ENCODE measurements around the gene ZNF473.

The ZNF473 gene

DNA sequence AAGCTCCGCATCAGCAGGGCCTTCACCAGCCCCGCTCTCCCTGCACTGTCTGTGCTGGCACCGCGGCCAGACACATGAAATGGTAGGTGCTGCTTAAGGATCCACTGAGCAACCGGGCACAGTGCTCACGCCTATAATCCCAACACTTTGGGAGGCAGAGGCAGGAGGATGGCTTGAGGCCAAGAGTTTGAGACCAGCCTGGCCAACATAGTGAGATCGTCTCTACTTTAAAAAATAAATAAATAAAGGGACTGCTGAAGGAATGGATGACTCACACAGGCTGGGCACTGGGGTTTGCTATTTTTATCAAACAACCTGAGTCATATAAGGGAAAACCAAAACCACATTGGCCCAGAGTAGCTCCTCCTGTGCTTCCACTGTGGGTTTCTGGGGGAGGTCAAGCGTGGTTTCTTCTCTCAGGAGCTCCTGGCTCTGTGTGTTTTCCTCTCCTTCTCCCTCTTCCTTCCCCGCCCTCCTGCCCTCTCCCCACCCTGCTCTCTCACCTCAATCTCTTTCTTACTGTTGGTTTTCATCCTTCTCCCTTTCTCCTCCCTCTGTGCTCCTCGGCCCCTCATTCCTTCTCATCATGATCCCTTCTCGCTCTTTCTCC lies 21.9 kb upstream of the ZNF473 start:
- peak; percentile 50 for DNase-seq

DNA sequence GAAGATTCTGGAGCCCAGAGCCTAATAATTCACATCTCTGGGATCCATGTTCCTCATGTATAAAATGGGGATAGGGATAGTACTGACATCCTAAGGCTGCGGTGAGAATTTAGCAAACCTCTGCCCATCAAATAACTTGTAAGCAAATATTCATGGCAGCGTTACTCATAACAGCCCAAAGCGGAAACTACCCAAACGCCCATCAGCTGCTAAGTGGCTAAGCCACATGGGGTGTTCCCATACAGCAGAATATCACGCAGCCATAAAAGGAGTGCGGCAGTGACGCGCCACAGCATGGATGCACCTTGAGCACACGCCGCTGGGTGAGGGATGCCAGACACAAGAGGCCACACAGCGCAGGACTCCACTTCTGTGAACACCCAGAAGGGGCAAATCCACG lies 20.4 kb upstream of the ZNF473 start:
- DNase-seq: no peak

DNA sequence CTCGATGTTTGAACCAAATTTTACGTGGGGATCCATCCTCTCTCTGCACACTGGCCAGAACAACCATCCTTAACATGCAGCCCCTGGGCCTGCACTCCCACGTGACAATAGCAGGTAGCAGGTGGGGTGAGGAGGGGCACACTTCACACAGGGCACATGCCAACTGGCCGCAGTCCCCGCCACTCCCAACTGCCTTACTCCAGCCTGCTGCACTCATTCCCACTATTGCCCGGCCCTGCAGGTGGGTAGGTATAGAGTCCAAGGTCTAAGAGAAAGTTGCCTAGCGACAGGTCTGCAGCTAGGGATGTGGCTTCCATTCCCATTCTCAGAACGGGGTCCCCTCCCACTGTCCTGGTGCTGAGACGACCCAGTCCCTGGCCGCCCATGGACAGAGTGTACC lies 18.6 kb upstream of the ZNF473 start:
- DNase-seq: no peak

DNA sequence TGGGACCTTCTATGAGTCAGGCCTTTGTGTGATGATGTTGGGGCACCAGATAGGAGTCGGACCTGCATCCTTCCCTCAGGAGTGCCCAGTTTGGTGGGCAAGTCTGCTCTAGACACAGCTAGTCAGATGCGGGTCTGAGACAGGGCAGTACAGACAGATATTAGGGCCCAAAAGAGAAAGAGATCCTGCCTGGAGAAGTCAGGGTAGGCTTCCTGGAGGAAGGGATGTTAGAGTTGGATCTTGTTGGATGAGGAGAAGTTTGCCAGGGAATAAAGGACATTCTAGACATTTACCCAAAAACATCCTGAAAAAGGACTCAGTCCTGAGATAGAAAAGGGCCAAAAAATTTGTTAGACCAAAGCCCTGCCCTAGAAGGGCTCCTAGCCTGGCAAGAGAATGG lies 17.9 kb upstream of the ZNF473 start:
- DNase-seq: no peak

DNA sequence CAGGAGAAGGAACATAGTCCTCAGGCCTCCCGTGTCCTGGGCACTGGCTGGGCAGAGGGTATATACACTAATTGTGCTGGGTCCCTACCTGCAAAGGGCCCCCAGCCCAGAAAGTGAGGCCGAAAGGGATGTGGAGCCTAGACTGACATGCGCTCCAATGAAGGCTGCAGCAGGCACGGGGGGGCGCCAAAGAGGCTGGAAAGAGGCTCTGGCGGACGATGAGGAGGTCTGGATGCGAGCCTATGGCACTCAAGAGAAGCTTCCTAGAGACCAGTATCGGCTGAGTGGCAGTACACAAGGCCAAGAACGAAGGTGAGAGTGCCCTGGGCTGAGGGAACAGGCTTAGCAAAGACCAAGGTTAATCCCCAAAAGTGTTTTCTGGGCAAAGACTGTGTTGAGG lies 17.3 kb upstream of the ZNF473 start:
- peak; percentile 41 for DNase-seq

DNA sequence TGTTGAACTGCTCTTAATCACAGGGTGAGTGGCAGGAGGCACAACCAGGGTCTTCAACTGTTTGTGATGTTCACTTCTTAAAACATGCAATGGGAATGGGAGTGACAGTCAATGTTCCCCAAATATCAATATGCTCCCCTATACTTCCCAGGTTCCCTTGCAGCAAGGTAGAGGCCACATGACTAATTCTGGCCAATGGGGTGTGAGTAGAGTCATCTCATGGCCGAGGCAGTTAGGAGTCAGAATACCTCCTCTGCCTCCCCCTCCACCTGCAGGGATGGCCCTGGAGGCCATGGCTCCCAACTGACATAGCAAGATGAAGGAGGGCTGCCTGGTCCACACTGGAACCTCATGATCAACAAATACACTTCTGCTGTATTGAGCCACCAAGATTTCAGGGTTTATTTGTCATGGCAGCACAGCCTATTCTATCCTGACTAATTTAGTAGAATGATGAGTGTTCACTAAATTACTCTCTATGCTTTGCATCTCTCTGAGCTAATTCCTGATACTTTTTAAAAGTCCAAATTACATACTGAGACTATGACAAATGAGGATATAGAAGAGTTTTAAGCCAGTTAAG lies 9.5 kb upstream of the ZNF473 start:
- DNase-seq: no peak

DNA sequence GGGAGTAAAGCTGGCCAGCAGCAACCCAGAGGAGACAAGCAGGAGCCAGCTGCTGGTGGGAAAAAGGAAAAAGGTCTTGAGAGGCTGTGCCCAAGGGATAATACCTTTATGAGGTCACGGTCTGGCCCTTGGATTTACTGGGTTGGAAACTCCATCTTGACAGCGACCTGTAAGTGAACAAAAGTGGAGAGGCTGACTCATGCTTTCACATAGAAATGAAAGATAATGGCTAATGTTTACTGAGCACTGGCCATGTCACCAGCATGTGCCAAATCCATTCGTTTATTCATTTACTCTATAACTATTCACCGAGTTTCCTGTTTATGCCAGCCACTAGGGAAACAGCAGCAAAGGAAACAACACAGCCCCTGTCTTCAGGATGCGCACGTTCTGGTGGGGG lies 5.3 kb upstream of the ZNF473 start:
- DNase-seq: no peak

DNA sequence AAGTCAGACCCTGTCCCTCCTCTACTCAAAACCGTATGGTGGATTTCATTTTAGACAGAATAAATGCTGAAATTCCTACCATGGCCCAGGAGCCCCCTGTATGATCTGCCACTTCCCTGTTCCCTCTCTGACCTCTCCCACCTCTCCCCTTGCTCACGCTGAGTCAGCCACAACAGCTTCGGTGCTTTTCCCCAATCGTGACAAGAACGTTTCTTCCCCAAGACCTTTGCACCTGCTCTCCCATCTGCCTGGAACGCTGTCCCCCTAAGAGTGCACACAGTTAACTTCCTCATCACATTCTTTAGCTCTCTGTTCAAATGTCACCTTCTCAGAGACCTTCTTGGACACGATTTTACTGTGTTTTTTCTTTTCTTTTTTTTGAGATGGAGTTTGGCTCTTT lies 3.0 kb upstream of the ZNF473 start:
- no peak for DNase-seq

DNA sequence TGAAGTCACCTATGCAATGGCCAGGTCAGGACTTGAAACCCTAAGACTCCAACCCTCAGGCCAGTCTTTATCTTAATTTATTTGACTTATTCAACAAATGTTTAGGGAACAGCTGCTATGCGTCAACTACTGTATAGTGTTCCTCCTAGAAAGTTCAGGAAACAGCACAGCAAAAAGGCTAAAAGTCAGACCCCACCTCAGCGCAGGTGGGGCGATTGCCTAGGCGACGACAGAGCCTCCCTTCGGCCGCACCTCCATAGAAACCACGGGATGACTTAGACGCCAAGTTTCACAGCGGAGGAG lies 1.1 kb upstream of the ZNF473 start:
- no peak for DNase-seq

DNA sequence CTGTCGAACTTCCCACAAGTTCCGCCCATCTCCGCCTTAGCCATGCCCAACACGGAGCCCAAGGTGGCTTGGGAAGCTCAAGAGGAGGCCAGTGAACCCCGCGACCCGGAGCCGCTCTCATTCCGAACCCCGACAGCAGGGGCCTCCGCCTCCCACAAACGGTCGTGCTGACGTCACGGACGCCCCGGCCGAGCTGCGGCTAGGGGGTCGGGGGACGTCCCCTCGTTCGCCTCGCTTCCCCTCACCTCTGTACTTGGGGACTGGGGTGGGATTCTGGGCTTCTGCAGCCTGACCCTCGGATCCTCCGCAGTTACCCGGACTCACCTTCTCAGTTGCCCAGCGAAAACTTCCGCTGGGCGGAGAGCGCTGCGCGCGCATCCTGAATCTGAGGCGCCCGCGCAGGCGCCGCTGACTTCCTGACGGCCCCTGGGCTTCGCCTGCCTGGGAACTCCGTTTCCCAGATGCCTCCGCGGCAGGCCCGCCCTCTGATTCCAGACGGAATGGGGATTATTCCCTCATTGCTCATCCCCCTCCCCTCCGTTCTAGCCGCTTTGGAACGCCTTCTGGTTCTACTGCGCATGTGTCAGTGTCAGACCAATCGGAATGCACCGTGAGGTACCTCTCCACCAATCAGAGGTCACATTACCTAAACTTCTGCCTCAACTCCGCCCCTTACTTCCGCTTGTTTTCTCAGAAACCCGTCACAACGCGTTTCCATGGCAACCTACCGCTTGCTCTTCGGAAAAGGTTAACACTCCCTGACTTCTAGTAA lies 597 bp upstream of the ZNF473 start, which contains the start of gene VRK3:
TSS of gene VRK3 (minus strand) at position 351 of the 772 bp plus-strand sequence. CDS start 9,210 bp downstream, outside the sequence.
- peak; percentile 96 for DNase-seq

DNA sequence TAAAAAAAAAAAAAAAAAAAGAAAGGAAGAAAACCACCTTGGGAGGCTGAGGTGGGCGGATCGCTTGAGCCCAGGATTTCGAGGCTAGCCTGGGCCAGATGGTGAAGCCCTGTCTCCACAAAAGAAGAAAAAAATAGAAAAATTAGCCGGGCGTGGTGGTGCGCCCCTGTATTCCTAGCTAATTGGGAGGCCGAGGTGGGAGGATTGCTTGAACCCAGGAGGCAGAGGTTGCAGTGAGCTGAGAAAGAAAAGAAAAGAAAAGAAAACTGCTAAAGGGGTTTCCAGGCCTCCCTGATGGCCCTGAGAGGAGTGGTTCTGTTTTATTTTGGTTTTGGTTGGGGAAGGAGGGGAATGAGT lies 723 bp downstream of the ZNF473 start:
- DNase-seq: no peak

DNA sequence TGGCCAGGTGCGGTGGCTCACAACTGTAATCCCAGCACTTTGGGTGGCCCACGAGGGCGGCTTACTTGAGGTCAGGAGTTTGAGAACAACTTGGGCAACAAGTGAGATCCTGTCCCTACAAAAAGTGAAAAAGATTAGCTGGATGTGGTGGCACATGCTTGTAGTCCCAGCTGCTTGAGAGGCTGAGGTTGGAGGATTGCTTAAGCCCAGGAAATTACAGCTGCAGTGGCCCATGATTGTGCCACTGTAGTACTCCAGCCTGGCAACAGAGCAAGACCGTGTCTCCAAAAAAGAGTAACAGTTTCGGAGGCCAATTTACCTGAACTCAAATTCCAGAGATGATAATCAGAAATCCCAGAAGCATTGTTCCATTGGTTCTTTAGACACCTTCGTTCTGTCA lies 4.4 kb downstream of the ZNF473 start:
- no peak for DNase-seq

DNA sequence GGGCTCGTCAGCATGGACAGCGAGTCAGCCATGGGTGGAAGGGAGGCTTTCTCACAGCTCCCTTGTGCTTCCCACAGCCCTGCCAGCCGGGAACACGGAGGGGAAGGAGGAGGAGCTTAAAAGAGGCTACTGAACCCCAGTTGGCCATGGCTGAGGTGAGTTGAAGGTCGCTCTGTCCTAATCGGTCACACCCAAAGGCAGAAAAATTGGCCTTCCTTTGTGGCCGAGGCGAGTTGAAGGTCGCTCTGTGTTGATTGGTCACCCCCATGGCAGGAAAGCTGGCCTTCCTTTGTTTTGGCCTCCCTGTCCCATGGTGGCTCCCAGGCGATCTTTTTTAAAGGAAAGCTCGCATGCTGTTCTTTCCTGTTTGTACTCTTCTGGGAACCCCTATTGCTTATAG lies 5.1 kb downstream of the ZNF473 start:
- no peak for DNase-seq

DNA sequence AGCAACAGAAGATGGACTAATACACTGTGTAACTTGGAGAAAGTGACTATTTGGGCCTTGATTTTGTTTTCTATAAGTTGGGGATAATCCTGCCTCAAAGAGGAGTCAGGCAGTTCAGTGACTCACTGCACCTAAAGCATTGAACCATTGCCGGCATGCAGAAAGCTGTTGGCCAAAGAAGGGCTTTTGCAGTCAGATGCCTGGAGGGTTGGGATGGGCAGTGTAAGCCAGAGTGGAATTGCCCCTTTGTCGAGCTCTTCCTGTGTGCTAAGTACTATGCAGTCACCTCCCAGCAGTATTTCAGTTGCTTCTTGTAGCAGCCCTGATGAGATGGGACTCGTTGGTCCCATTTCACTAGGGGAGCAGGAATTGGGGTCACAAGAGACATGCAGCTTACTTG lies 11.1 kb downstream of the ZNF473 start:
- no peak for DNase-seq

DNA sequence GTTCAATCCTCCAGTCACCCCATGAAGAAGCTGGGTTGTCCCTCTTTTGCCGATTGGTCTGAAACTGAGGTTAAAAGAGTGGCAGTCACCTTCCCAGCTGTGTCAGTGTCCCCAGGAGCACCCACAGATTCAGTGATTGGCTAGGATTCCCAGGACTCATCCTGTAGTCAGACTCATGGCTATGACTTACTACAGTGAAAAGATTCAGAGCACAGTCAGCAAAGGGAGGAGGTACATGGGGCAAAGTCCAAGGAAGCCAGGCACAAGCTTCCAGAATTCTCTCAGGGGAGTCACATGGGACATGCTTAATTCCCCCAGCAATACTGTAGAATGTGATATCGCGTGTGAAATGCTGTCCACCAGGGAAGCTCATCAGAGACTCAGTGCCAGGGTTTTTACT lies 14.2 kb downstream of the ZNF473 start:
- no peak for DNase-seq

DNA sequence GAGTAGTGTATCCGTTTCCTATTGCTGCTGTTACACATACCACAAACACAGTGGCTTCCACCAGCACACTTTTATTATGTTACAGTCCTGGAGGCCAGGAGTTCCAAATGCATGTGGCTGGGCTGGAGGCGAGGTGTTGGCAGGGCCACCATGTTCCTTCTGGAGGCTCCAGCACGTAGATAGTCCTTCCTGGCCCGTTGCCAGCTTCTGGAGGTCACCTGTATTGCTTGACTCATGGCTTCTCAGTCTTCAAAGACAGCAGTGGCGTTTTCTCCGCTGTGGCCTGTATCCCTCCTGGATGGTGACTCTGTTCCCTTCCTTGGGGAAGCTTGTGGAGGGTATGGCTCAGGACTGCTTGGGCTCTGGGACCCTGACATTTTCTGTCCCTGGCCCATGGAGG lies 15.2 kb downstream of the ZNF473 start:
- no peak for DNase-seq

DNA sequence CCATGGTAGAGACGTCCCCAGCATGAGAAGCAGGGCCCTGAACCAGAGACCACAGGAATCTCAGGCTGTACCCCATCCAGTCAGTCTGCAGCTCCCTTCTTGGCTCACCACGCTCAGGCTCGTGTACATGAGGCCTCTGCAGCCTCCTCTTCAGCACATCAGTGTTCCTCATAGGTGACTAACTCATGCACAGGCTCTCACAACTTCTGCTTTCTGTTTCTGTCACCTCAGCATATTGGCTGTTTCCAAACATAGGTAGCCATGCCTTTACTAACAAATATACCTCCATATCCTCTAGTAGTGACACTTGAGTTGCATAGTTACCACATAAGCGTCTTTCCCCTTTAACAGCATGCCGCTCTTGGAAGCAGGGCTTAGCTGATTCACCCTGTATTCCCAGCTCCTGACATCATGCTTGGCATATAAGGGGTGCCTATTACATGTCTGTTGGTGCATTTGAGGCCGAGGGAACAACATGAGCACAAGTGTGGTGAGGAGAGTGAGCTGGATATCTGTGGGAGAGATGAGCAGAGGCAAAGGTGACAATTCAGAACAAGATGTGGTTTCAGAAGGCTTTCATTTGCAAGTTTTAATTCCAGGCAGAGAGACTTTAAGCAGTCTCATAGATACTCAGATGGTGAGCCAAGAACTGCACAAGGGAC lies 16.7 kb downstream of the ZNF473 start:
- DNase-seq: no peak

DNA sequence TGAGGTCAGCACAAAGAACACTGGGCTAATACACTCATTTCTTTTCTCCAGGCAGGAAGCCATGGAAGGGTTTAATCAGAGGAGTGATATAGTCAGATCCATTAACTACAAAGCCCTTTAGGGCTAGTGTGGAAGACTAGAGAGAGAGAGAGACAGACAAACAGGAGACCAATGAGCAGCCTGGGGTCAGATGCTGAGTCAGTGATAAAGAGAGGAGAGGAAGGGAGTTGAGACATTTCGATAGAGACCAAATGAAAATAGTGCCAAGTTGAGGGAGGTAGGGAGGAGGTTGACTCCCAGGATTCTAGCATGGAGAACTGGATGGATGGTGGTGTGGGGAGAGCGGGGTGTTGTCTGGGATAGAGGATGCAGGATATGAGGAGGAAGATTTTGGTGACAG lies 18.2 kb downstream of the ZNF473 start:
- no peak for DNase-seq

DNA sequence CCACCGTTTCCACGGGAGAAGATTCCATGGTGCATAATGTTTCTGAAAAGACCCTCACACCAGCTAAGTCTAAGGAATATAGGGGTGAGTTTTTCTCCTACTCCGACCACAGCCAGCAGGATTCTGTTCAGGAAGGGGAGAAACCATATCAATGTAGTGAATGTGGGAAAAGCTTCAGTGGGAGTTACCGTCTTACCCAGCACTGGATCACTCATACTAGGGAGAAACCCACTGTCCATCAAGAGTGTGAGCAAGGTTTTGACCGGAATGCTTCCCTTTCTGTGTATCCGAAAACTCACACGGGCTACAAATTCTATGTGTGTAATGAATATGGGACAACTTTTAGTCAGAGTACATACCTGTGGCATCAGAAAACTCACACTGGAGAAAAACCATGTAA lies 19.1 kb downstream of the ZNF473 start:
- no peak for DNase-seq

DNA sequence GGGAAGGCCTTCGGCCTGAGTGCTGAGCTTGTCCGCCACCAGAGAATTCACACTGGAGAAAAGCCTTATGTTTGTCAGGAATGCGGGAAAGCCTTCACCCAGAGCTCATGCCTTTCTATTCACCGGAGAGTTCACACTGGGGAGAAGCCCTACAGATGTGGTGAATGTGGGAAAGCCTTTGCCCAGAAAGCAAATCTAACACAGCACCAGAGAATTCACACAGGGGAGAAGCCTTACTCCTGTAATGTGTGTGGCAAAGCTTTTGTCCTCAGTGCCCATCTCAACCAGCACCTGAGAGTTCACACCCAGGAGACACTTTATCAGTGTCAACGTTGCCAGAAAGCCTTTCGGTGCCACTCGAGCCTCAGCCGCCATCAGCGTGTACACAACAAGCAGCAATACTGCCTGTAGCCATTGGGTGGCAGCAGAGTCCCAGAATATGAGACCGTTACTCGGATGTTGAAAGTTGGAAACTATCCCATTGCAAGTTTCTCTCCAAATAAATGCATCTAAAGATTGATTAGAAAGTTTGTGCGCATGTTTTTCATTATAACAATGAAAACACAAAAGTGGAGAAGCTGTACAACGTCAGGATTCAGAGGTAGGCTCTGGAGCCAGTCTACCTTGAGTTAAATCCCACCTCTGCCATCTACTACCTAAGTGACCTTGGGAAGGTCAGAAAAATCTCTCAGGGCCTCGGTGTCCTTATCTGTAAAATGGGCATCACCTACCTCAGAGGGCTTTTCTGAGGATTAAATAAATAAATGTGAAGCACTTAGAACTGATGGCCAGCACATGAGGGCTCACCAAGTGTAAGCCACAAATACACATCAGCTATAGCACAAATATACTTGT lies 21.1 kb downstream of the ZNF473 start:
- peak; percentile 79 for DNase-seq

DNA sequence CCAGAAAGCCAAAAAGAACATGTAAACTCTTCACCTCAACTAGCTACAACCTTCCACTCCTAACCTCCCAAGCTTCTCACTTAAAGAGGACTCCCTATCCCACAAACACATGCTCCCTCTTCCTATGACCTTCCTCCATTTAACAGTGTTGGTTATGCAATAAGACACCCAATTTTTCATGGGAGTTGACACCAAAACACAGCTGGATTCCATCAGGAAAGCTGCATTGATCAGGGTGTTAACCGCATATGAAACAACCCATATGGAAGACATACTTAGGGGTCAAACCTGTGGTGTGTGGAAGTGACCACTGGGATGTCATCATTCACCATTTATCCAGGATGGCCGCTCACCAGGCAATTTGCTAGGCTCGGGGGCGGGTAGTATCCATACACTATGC lies 21.9 kb downstream of the ZNF473 start:
- DNase-seq: no peak

DNA sequence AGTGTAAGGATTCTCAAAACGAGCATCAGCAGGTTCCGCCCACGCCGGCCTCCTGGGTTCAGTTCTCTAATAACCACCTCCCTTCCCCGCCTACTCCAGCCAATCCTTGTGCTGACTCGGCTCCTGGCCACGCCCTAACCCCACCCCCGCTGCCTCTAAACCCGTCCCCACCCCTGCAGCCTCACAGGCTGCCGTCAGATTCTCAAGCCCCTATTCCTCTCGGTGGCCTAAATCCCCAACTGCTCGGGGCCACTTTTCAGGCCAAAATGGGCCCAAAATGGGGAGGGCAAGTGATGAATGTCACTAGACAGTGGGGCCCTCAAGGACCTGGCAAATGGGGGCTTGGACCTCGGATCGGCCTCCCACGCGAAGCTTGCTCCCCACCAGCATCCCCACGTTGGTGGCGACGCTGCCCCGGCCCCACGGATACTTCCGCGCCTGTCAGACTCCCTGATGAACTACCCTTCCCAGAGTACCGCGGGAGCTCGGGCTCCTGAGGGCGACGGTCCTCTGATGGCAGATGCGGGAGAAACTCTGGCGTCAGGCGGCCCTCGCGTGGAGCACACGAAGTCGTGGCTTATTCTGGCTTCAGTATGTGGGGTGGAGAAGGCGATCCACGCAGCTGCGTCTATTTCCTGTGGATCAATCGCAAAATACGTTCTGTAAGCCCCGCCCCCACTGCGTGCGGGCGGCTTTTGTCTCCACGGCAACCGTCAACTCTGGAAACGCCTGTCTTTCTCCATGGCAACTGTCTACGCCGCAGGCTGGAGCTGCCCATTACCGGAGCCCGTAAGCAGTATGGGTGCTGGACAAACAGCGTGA lies 24.8 kb downstream of the ZNF473 start:
- peak; percentile 85 for DNase-seq
